ENCODE results near the gene SEMG1.

- TF ChIP-seq CTCF (IDR thresholded peaks at IDR 0.05): no peak
- no peak for TF ChIP-seq EZH2 (IDR thresholded peaks at IDR 0.05; ENCODE audit: borderline replicate concordance, insufficient read depth, low read depth, low read length, poor library complexity, severe bottlenecking)
Measured at GRCh38 chr20:45258259-45258658, 51.4 kb downstream of the SEMG1 start.
